HEK293T (cell line): ENCODE measurements around the gene DOK6.

Experiments
- LEF1 ChIP-seq: fragments of 450-650 bp; IDR thresholded peaks from 2 replicates; pipeline ENCODE4 v1.6.1; 2017; ENCODE audit warnings: mild to moderate bottlenecking, borderline replicate concordance
- SUZ12 ChIP-seq: fragments of 450-650 bp; IDR thresholded peaks from 2 replicates; pipeline ENCODE4 v1.6.1; 2016; ENCODE audit warnings: mild to moderate bottlenecking

DNA sequence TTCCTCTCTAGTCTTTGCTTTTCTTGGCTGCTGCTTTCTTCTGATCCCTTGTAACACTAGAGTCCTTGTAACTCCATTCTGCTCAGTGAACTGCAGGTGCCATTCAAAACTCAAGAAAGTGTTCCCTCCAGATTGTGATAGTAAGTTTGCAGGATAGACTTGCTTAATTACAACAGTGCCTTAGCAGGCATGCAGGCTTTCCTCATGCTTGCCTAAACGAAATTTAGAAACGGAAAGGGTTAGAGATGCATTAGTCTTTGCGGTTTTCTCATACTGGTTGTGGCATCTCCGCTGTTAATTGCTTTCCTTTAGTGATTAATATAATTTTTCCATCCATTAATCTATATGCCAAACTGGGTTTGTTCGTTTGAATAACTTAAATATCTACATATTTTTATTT is 82.9 kb downstream of the DOK6 start:
- no peak for TF ChIP-seq SUZ12
- no peak for TF ChIP-seq LEF1
